Body of pancreas (tissue), 4 donors: ENCODE measurements around the gene MMD. TPM values are rescaled to one million over a fixed set of nuclear protein-coding genes. Genes with fewer than 3 reads are reported as not detected.
"Not testable (repeated sequence)": the region's sequence is repeated elsewhere in the genome, so short reads cannot be mapped to it uniquely, and the experiment has no call there.

Source experiments
- ATAC-seq: fragments of 150-250 bp; one replicate; pipeline ENCODE4 v1.9.1; 2016
- DNase-seq, 4 donors: peaks; one replicate each; pipeline ENCODE4 v3.0.0-alpha.2; 2019
- H3K27ac ChIP-seq, 4 donors: fragments of 200-600 bp; sonication (generic); 1 replicate in 3 of 4; 2 replicates in 1 of 4; pipeline versions ENCODE4 v1.5.1 to v1.6.1; 2016 to 2019; ENCODE audit warnings: mild to moderate bottlenecking in 1 of 4, mixed read lengths in 1 of 4, moderate library complexity in 1 of 4
- H3K27me3 ChIP-seq, 2 donors: fragments of 200-600 bp; sonication (generic); one replicate each; pipeline ENCODE4 v1.6.0; 2016; ENCODE audit warnings: mild to moderate bottlenecking in 1 of 2
- H3K36me3 ChIP-seq, 2 donors: fragments of 200-600 bp; sonication (generic); replicated peaks in 1 of 2; 2 replicates each; pipeline ENCODE4 v1.5.1; 2016; ENCODE audit warnings: low read depth in 2 of 2; ENCODE audit not compliant: insufficient read depth in 1 of 2
- H3K4me1 ChIP-seq: fragments of 200-600 bp; sonication (generic); one replicate; pipeline ENCODE4 v1.6.0; 2016
- H3K4me3 ChIP-seq, 2 donors: fragments of 200-600 bp; sonication (generic); 1 replicate in 1 of 2; 2 replicates in 1 of 2; pipeline ENCODE4 v1.5.1; 2016 to 2019
- H3K9me3 ChIP-seq, 3 donors: fragments of 200-600 bp; sonication (generic); 1 replicate in 2 of 3; 2 replicates in 1 of 3; pipeline ENCODE4 v1.5.1; 2016
- POLR2A ChIP-seq, 3 donors: fragments of 450-650 bp; IDR thresholded peaks; one replicate each; pipeline ENCODE4 v1.6.1; 2016; ENCODE audit warnings: antibody characterized with exemption in 3 of 3, mild to moderate bottlenecking in 2 of 3
- WGBS, 2 donors: methylation state at CpG; one replicate each; pipeline ENCODE4 v1.1.5; 2017; 5-methylcytosine and 5-hydroxymethylcytosine counted together
- intact Hi-C: fragments of 100-400 bp; cut with DNase I; formaldehyde crosslinking; loops from one replicate; pipeline ENCODE4 v1.15.1; 2023
- total RNA-seq, 2 donors: library from RNA; depleted of rRNA; stranded (reverse); fragments of >200 nt; gene quantifications; one replicate each; pipeline ENCODE4 v1.1.0, GENCODE V29; 2016
- TF ChIP-seq, protein P1 (sequence below), 7 experiments: fragments of 450-650 bp in 4 of 7; fragments of 200-600 bp in 3 of 7; sonication (generic) in 3 of 7; IDR thresholded peaks; one replicate each; pipeline ENCODE4 v1.5.1; 2016 to 2019; ENCODE audit warnings: antibody characterized with exemption in 7 of 7

MMD gene
- total RNA-seq, 2 donors from 2014 or later: 4.4 to 12.5 TPM

DNA sequence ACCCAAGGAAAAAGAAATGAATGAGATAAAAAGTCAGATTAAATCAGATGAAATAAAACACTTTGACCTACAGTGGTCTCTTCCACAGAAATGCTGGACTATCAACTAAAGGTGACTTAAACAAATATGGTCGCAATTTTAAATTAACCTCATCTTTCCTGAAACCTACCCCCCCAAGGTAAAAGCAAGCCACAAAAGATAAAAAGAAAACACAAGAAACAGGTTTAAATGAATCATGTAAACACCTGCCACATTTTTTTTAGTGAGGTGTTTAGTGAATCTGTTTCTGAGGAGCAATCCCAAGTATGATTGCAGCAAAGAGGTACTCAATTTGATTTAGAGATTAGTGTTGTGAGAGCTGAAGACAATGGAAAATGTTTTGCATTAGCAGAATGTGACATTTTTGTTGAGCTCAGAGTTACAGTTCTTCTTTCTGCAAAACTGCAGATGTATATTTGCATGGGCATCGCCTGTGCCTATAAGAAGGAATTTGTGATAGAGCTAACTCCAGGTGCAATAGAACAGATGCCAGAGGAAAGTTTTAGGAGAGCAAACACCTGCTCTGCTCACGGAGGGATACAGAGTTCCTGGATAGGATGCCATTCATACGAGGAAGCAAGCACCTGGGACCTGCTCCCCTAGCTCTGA lies 3.4 kb upstream of the MMD start:
- WGBS, 2 donors: 26 to 29% methylated on average over 4 of the region's 4 CpGs
- TF ChIP-seq, protein P1, sequence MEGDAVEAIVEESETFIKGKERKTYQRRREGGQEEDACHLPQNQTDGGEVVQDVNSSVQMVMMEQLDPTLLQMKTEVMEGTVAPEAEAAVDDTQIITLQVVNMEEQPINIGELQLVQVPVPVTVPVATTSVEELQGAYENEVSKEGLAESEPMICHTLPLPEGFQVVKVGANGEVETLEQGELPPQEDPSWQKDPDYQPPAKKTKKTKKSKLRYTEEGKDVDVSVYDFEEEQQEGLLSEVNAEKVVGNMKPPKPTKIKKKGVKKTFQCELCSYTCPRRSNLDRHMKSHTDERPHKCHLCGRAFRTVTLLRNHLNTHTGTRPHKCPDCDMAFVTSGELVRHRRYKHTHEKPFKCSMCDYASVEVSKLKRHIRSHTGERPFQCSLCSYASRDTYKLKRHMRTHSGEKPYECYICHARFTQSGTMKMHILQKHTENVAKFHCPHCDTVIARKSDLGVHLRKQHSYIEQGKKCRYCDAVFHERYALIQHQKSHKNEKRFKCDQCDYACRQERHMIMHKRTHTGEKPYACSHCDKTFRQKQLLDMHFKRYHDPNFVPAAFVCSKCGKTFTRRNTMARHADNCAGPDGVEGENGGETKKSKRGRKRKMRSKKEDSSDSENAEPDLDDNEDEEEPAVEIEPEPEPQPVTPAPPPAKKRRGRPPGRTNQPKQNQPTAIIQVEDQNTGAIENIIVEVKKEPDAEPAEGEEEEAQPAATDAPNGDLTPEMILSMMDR (IDR thresholded peaks at IDR 0.05): no peak
- TF ChIP-seq POLR2A (IDR thresholded peaks at IDR 0.05): no peak
- no peaks in the 10 kb centered on the region for H3K36me3 ChIP-seq

DNA sequence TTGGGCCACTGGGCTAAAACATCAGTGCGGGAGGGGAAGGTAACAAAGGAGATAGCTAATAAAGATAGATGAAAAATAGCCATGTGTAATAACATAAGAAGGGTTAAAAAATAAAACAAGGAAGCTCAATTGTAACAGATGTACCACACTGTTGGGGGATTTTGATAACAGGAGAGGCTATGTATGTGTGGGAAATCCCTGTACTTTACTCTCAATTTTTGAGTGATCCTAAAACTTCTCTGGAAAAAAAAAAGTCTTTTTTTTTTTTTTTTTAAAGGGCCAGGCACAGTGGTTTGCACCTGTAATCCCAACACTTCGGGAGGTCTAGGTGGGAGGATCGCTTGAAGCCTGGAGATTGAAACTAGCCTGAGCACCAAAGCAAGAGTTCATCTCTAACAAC lies 1.9 kb upstream of the MMD start:
- ATAC-seq: no peak

More for the DNA sequence above, 3.4 kb upstream of the MMD start:
- peaks cover 23% of the 10 kb centered on the region for H3K4me1 ChIP-seq
- ATAC-seq (no peak), DNase-seq (no peak)
- H3K4me3 ChIP-seq: no peak overlapping the region
- intact Hi-C loops: no loop called here
- no peak overlapping the region for H3K27ac ChIP-seq
- H3K9me3 ChIP-seq: no peaks in the 10 kb centered on the region
- no peaks in the 10 kb centered on the region for H3K27me3 ChIP-seq

DNA sequence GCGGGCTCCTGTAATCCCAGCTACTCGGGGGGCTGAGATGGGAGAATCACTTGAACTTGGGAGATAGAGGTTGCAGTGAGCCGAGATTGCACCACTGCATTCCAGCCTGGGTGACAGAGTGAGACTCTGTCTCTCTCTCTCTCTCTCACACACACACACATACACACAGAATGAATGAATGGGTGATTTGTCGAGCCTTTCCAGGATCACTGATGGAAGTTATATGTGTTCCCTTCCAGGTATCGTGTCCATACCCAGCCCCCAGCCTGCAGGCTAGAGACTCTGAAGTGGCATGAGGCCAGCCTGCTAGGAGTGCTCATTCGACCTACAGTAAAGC lies 1.2 kb upstream of the MMD start:
- H3K27me3 ChIP-seq, ATAC-seq, H3K4me3 ChIP-seq, H3K9me3 ChIP-seq, H3K27ac ChIP-seq, intact Hi-C loops, H3K36me3 ChIP-seq: not testable (repeated sequence)
- peaks cover 23% of the 10 kb centered on the region for H3K4me1 ChIP-seq
- whole genome bisulfite sequencing, 2 donors: 53 to 74% methylated on average over 4 to 6 of the region's 6 CpGs
- peak in 1 of 4 donors; percentile 18 for DNase-seq

More for the DNA sequence above, 1.9 kb upstream of the MMD start:
- Histone ChIP-seq H3K4me1 (peaks cover 23% of the 10 kb centered on the region), H3K9me3 (no peaks in the 10 kb centered on the region), H3K4me3 (no peak overlapping the region), H3K27ac (peak overlapping the region in 1 of 4 donors; percentile 26), H3K36me3 (no peaks in the 10 kb centered on the region), H3K27me3 (no peaks in the 10 kb centered on the region)
- TF ChIP-seq POLR2A (IDR thresholded peaks at IDR 0.05): no peak
- TF ChIP-seq, protein P1 (IDR thresholded peaks at IDR 0.05): no peak
- 46 to 52% methylated on average over 3 of the region's 3 CpGs for WGBS, 2 donors
- intact Hi-C loops: no loop called here
- DNase-seq: no peak

DNA sequence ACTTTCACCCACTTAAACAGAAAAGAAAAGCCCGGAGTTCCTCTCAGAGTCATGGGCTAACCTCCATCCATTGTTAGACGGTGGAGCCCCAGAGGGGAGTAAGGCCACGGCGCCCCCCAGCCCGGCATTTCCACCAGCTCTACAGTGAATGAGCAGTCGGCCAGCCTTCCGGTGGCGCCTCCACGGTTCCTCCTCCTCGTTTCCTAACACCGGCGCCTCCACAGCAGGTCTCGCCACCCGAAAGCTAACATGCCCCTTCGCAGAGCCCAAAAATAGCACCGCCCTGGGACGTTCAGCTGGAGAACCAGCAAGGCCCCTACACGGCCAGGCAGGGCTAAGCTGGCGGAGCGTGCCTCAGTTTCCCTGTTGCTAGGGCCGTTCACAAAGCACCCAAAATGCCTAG lies 858 bp downstream of the MMD start:
- no peak for ATAC-seq
- peak overlapping the region; percentile 26 to 71 for H3K4me3 ChIP-seq
- TF ChIP-seq, protein P1 (IDR thresholded peaks at IDR 0.05): no peak
- peak in 1 of 3 donors; percentile 3 for TF ChIP-seq POLR2A (IDR thresholded peaks at IDR 0.05)
- H3K27ac ChIP-seq: peak overlapping the region in 3 of 4 donors; percentile 73 to 84 (median 78)
- peak; percentile 32 to 47 (median 38) for DNase-seq
- whole genome bisulfite sequencing, 2 donors: 0 to 1% methylated on average over 14 to 21 of the region's 21 CpGs
- H3K4me1 ChIP-seq: peaks cover 23% of the 10 kb centered on the region
- no peaks in the 10 kb centered on the region for H3K36me3 ChIP-seq
- intact Hi-C loops: no loop called here
- no peaks in the 10 kb centered on the region for H3K9me3 ChIP-seq
- no peaks in the 10 kb centered on the region for H3K27me3 ChIP-seq

DNA sequence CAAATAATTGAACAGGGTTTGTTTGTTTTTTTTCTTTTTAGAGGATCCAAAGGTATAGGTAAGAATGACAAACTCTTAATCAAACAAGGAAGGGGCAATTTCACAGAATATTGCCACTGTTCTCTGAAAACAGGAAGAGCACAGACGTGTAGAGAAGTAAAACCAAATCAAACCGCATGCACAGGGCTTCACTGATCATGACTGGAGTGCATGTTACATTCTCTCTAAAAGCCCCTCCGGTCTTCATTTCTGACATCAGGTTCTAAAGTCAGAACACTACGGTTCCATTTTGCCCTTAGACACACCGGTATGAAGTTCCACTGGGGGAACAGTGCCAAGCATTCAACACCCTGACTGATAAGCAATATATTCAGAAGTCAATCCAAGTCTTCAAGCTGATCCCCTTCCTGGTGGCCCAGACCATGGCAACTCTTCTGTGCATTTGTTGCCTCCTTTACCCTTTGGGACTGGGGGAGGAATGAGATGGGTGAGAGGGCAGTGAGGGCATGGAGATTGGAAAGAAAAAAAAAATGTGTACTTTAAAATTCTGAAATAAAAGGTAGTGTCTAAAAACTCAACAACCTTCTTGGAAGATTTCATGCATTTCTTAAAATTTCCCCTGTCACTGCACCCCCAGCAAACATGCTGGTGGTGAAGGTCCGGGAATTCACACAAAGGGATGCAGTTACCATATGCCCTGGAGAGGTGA lies 1.4 kb downstream of the MMD start:
- ATAC-seq (no peak), DNase-seq (peak in 2 of 4 donors; percentile 20 to 22)
- Histone ChIP-seq H3K9me3 (no peaks in the 10 kb centered on the region), H3K27ac (peak overlapping the region in 2 of 4 donors; percentile 73 to 84), H3K27me3 (no peaks in the 10 kb centered on the region), H3K4me3 (peak overlapping the region; percentile 26 to 71), H3K4me1 (peaks cover 23% of the 10 kb centered on the region), H3K36me3 (no peaks in the 10 kb centered on the region)
- WGBS, 2 donors: 33 to 44% methylated on average over 6 of the region's 6 CpGs
- intact Hi-C loops: no loop called here
- TF ChIP-seq, protein P1 (IDR thresholded peaks at IDR 0.05): no peak
- no peak for TF ChIP-seq POLR2A (IDR thresholded peaks at IDR 0.05)
